Stimulated activated CD4-positive, alpha-beta T cell treated with anti-CD3 and anti-CD28 coated beads, Interleukin-12 subunit alpha, Interleukin-12 subunit beta, amount 100 ng/mL, for 48 hours (primary cell): ENCODE data around the gene IPO9.
A peak's percentile ranks its signal among the peaks of the same experiment; 100 is the strongest.
"Not testable (repeated sequence)": the region's sequence is repeated elsewhere in the genome, so short reads cannot be mapped to it uniquely, and the experiment has no call there.

ENCODE experiments used
- DNase-seq, 3 donors: peaks; one replicate each; pipeline ENCODE4 v3.0.0-alpha.2; 2020; ENCODE audit warnings: low read depth in 2 of 3, low spot score in 1 of 3

Gene IPO9

DNA sequence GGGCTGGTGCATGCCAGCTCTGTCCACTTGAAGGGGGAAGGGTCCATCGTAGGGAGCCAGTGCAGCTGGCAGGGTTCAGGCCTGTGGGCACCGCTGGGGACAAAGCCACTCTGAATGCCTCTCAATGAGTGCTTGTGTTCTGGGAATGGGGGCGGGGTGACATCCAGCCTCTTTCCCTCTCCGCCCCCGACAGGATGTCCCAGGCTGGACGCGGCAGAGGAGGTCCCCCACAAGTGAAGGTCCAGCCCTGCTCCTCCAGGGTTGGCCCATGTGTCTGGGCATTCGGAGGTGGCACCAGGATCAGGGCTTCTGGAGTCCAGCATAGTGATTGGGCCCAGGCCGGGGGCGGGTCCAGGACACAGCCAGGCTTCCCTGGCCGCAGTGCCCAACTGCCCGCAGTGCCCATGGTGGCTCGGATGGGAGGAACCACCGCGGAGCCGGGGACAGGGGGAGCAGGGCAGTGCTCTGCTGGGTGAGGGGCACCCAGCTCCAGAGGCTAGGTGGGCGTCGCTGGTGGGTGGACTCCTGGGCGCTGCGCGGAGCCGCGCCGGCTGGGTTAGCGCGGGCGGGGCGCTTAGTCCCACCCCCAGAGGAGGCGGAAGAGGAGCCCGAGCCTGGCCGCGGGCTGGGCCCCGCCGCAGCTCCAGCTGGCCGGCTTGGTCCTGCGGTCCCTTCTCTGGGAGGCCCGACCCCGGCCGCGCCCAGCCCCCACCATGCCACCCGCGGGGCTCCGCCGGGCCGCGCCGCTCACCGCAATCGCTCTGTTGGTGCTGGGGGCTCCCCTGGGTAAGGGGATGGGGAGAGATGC lies 59.5 kb downstream of the IPO9 start, which contains the start of gene SHISA4:
Gene SHISA4 (plus strand): TSS at position 617 of the 808 bp plus-strand sequence. CDS start 97 bp downstream, at position 714.
- no peak for DNase-seq

DNA sequence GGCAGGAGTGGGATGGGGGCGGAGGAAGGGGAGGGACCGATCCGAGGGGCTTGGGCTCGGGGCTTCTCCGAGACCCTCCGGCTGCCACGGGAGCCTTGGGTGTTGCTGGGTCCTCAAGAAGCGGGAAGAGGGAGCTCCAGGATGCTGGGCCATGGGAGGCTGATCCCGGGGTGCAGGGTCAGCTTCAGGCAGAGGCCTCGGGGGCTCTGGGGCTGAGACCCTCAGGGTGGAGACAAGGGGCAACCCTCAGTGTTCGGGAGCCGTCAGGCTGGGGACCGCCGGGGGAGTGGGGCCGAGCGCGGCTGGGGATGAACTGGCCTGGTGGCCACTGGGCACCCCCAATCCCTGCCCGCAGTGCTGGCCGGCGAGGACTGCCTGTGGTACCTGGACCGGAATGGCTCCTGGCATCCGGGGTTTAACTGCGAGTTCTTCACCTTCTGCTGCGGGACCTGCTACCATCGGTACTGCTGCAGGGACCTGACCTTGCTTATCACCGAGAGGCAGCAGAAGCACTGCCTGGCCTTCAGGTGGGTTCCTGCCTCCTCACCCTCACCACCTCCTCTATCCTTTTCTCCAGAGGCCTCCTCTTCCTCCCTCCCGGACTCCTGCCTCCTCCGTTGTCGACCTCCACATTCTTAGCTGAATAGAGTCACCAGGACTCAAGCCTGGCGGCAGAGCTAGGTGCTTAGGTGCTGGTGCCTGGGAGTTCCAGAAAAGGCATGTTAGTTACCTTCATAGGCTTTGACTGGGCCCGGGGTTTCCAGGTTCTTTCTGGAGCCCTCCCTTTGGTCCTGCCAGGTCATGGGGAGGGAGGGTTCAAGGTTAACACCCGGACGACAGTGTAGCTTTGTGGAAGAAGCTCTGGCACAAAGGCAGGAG lies 60.4 kb downstream of the IPO9 start:
- DNase-seq = no peak

DNA sequence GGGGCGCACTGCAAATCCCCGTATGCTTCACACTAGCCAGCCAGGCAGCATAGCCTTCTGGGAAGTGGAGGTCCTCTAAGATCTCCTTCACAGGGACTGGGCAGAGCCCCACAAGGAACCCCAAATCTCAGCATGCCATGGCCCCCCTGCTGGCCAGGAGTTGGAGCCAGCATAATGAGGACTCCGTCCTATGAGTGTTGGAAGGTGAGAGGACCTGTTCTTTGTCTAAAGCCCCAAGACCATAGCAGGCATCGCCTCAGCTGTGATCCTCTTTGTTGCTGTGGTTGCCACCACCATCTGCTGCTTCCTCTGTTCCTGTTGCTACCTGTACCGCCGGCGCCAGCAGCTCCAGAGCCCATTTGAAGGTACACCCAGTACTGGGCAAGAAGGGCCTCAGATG lies 61.3 kb downstream of the IPO9 start:
- no peak for DNase-seq

DNA sequence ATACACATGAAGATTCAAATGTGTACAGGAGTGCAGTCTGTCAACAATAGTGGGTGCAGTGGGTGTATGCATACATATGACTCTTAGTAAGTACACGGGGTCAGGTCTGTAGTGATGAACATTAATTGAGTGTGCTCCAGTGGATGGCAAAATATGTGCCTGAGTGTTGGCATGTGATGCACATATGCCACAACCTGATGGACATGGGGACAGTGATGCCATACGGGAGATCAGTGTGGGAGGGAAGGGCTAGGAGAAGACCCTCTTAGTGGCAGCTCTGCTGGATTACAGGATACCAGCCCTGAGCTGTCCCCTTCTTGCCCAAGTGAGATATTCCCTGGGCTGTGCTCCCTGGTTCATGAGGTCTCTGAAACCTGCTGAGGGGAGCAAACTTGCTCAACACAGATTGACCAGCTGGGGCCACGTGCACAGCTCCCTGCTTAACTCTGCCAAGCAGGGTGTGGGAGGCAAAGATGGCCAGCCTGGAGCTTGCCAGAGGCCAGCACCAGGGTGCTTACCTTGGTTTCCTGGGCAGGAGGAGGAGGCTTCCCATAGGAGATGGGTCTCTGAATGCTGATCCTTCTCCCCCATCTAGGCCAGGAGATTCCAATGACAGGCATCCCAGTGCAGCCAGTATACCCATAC lies 62.0 kb downstream of the IPO9 start:
- DNase-seq = no peak

DNA sequence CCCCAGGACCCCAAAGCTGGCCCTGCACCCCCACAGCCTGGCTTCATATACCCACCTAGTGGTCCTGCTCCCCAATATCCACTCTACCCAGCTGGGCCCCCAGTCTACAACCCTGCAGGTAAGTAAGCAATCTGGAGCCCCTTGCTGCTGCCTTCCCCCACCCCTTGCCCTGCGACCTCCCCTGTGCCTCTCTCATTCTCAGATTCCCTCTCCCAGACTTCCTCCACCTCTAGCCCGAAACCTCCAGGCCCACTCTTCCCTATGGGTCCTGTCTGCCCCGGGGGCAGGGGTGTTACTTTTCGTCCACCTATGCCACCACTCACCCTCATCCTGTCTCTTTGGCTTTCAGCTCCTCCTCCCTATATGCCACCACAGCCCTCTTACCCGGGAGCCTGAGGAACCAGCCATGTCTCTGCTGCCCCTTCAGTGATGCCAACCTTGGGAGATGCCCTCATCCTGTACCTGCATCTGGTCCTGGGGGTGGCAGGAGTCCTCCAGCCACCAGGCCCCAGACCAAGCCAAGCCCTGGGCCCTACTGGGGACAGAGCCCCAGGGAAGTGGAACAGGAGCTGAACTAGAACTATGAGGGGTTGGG lies 62.6 kb downstream of the IPO9 start:
- no peak for DNase-seq

DNA sequence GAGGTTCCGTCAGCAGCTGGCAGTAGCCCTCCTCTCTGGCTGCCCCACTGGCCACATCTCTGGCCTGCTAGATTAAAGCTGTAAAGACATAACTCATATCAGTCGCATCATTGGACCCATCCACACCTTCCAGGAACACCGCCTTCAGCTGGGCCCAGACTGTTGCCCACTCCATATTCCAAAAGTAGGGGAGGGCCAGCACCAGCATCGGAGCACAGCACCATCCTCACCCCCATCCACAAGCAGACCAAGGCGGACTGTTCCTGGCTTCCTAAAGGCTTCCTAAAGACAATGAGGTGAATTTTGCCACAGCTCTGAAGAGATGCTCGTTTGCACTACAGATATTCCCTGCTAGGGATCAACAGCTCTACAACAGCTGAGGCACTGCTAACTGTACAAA lies 63.3 kb downstream of the IPO9 start:
- DNase-seq = no peak

DNA sequence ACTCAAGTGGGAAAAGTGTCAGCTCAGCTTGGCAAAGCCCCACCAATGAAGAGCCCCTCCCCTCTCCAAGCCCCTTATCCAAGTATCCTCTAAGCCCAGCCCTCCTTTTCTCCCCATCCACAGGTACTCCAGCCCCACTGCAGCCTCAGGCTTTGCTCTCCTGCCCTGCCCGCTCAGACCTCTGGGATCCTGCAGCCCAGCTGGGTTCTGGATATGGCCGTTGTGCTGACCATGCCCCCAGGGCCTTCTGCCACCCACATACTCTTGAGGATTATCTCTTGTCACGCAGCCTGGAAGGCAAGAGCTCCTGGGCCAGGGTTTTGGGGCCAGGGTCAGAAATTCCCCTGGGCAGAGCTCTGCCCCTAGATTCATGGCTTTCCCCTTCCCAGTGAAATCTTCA lies 64.5 kb downstream of the IPO9 start:
- DNase-seq = no peak

DNA sequence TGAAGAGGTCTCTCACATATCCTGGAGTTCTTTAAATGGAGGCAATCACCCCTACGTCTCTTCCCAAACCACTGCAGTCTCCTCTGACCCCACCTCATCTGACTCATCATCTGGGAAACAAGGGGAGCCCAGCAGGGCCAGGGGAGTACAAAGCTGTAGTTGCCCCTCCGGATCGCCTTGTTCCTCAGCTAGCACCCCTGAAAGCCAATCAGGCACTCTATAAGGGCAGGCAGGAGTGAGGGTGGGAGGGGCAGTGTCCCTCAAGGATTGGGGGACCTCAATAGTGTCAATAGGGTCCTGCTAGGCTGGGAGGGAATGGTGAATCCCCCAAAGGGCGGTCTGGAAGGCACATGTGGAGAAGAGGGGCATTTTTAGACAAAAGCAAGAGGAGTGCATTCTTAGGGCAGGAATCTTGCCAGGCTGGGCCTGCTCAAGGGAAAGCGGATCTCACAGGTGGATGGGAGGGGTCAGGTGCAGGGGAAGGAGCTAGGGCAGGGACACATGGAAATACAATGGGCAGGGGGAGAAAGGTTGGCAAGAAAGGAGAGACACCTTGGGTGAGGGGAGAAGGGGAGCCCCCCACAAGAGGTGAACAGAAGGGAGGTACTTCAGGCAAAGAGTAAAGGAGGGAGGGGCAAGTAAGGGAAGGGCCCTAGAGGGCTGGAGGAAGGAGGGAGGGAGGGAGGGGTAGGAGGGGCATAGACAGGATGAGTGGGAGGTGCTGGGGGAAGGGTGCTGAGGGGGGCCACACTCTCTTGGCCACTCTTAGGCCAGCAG lies 65.6 kb downstream of the IPO9 start:
- DNase-seq = no peak

DNA sequence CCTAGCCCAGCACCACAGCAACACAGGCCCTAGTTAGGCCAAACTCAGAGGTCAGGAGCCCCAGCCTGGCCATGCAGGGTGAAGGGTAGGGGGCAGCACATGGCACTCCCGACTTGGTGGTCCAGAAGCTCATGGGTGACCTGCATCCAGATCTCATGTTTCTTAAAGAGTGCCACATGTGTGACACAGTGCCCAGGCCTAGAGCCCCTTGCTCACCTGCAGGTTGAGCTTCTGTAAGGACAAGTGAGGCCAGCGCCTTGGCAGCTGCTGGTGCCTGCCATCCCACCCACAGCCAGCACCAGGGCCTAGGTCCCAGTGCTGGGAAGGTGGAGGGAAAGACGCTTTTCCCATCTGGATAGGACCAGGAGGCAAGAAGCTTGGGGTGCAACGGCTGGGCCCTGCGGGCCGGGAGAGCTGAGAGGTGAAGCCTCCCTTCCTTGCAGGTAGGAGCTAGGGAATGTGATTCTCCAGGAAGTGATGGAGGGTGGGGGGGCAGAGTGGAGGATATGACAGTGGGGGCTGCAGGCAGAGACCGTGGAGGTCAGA lies 66.2 kb downstream of the IPO9 start:
- no peak for DNase-seq

DNA sequence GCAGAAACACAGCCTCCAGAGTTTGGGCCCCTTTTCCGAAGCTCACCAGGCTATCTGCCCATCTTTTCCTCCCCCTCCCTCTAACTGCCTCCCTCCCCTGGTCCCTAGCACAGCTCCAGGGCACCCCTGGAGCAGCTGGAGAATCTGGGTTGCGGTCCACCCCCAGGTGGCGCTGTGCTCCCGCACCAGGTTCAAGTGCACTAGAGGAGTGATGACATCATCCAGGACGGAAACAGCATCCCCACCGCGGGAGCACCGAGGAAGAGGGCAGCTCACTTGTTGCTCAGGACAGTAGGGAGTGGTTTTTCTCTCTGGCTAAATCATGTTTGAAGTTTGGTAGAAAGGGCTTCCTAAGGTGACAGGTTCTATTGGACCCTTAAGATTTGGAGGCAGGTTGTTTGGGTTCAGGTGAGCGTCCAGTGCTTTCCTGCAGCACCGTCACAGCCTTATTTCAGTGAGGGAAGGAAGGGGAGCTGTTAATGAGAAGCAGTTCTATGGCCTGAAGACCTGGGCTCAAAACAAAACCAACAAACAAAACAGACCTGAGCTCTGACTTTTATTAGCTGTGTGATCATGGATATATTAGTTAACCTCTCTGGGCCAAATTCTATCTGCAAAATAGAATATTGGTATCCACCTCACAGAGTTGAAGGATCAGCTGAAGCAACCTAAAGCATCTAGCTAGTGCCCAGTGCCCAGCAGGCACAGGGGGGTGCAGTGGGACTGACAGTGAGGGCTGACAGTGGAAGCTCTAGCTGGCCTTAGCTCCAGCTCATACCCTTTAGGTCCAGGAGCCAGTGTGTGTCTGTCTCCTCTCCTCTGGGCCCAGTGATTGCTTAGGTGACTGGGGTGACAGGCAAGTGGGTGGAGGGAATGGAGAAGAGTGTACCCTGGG lies 67.2 kb downstream of the IPO9 start:
- DNase-seq = peak; percentile 80 to 83 (median 80)

DNA sequence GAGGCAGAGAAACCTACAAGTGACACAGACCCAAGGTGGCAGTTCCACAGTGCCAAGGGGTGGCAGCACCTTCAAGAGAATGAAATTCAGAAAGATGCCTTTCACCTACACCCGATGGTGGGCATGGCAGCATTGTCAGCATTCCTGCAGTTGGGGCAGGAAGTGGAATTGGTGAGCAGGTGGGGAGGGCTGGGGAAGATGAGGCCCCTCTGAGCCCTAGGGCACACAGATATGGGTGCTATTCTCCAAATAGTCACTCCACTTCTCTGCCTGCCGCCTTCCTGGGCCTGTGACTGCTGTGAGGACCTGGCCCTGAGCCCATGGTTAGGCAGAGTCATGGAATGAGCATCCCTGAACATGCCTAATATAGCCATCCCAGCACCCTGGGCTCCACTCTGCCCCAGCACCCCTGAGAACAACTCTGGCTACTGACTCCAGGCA lies 68.0 kb downstream of the IPO9 start:
- no peak for DNase-seq

DNA sequence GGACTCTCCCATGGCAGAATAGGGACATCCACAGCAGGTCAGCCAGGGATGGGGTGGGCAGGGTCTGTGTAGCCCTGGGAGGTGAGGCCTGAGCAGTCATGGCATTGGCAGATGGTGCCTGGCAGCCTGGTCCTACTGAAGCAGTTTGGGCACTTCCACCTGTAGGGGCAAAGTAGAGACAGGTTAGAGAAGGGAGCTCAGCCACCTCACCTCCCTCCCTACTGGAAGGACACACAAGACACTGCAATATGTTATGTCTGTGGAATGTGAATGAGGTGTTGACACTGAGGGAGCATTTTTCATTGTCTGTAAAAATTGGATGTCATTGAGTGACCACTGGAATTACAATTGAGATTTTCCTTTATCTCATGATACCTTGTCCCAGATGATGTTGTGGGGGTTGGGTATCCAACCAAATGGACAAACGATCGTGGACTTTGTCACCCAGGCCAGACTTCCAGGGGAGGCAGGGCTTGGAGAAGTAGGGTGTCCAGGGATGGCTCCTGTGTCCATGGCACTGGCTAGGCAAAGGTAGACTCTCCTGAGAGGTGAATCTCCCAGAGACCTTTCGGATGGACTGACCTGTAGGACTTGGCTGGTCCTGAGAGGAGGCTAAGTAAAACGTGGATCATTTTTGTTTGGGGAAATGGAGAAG lies 69.4 kb downstream of the IPO9 start:
- no peak for DNase-seq

DNA sequence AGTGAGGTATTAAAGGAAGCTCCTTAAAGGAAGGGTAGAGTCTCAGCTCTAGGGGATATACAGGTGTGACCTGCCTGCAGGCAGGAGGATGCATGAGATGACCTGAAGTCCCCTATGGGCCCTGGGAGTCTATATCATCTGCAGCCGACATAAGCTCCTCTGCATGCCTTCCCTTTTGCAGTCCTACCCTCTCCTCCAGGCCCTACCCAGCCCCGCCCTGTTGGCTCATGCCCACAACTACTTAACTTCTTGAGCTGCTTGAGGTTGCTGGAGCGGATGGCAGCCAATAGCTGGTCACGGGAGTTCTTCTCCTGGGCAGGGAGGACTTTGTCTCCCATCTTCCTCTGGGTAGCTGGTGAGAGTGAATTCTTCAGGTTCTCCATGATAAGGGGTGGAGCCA lies 70.0 kb downstream of the IPO9 start:
- DNase-seq = no peak

DNA sequence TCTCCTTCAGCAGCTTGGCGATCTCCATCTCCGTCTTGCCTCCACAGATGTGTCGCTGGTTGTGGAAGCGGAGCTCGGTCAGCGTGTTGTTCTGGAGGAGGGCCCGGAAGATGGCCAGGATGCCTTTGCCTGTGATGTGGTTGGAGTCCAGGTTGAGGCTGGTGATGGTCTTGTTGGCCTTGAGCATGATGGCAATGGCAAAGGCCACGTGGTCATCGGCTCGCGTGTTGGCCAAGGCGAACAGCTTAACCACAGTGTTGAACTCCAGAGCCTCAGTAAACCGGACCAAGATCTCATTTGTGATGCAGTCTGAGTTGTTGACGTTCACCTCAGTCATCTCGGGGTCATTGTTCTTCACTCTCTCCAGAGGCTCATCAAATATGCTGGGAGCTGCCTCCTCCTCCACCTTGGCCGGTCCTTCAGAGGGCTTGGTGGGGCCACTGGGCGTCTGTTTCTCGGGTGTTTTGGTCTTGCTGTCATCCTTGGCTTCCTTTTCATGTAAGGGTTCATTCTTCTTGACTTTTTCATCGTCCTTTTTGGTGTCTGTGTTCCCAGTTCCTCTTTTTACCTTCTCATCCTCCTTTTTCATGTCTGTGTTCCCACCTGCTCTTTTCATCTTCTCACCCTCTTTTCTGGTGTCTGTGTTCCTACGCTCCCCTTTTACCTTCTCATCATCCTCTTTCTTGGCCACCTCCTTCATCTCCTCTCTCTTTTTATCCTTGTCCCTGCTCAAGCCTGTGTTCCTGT lies 70.9 kb downstream of the IPO9 start:
- no peak for DNase-seq

DNA sequence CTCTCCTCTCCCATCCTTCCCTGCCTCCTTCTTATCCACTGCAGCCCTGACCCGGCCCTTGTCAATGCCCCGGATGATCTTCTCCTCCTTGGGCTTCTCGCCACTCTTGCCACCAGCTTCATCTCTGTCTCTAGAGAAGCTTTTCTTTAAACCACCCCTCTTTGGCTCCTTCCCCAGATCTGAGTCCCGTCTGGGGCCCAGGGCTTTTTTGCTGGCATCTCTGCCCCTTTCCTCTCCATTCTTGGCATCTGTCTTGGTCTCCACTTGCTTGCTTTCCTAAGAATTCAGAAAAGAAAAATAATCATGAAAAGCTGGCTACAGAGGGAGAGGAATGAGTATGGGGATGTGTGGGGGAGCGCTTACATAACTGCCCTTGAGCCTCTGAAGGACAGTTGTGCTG lies 71.5 kb downstream of the IPO9 start:
- no peak for DNase-seq

DNA sequence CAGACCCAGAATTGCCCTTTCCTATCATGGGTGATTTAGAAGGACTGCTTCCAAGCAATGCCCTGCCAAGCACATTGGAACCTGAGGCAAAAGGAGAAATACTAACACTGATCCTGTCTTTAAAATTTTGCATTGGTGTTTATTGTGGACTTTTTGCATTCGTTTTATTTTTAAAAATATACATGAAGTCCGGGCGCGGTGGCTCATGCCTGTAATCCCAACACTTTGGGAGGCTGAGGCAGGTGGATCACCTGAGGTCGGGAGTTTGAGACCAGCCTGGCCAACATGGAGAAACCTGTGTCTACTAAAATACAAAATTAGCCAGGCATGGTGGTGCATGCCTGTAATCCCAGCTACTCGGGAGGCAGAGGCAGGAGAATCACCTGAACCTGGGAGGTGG lies 72.1 kb downstream of the IPO9 start:
- DNase-seq = not testable (repeated sequence)

DNA sequence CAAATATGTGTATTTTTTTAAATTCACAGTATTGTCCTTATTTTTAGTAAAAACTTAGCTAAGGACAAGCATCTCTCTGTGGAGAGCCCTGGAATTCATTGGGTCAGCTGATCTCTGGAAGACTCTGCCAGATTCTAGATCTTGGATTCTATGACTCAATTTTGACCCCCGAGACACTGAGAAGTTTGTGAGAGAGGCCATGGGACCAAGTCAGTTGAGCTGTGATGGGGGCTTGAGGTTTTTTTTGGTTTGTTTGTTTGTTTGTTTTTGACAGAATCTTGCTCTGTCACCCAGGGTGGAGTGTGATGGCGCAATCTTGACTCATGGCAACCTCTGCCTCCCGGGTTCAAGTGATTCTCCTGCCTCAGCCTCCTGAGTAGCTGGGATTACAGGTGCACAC lies 73.2 kb downstream of the IPO9 start:
- DNase-seq = no peak

DNA sequence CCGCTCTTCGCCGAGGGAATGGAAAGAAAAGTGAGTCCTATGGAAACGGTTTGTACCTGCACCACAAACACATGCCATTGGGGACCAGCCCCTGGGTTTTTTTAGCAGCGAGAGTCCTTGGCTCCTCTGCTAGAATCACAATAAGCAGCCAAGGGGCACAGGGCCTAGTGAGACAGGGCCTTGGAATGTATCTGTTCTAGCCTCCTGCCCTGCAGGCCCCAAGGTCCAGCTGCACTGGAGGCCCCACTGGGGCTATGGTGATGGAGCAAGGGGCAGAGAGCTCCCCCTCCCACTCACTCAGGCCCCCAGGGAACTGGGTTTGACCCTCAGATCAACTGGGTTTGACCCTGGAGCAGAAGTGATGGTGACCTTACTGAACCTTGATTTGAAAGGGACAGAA lies 74.2 kb downstream of the IPO9 start:
- no peak for DNase-seq
